ENCODE results near the gene ULK4.

DNA sequence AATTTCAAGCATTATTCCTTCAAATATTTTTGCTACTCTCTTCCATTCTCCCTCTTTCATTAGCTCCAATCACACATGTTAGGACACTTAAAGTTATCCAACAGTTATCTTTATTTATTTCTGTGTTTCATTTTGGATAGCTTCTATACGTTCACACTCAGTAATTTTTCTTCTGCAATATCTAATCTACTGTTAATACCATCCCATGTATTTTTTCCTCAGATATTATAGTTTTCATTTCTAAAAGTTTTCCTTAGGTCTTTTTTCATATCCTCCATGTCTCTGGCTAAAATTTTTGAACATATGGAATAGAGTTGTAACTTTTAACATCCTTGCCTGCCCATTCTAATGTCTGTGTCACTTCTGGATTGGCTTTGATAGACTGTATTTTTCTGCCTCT lies 689.2 kb downstream of the ULK4 start:
- TF ChIP-seq TARDBP (IDR thresholded peaks at IDR 0.05) (no peak), ZNF384 (IDR thresholded peaks at IDR 0.05) (no peak)
